IPS DF 19.7 (cell line): Measurements from ENCODE around the gene ABCA2.

Experiments used
- DNase-seq: peaks from one replicate; pipeline ENCODE4 v3.0.0-alpha.2; 2013; ENCODE audit warnings: low read depth, low spot score

Gene ABCA2

DNA sequence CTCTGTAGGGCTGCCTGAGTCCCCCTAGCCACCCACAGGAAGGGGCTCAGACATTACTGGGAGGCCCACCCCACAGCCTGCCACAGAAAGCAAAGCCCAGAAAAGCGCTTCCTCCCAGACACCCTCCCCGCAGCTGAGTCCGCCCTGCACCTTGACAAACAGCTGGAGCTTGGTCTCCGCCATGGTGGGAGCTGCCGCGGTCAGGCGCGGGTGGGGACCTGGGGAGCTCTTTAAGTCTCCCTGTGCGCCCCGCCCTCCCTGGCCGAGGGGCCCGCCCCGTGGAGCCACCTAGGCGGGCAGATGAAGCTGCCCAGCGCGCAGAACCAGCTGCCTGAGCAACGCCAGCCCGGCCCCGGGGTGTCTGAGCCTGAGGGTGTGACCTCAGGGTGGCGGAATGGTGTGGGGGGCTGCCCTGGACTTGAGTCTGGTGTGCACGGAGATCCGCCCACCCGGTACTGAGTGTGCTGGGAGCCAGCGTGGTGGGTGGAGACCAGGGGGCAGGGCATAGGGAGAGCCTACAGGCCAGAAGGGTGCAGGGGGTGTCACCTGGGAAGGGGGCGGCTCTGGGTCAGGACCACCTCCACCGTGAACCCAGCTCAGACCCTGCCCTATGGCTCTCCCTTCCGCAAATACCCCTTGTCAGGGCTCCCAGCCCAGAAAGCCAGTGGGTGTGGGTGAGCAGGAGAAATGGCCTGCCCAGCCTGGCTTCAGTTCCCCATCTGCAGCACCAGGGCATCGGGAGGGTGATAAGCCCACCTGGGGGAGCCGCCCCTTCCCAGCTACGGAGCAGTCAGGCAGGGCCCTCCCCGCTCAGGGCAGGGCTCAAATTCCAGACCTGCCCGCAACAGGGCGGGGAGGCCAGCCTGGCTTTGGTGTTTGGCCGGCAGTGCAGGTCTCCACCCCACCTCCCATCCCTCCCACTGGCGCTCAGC is 31.4 kb downstream of the ABCA2 start, which contains the start of gene CLIC3:
Gene CLIC3, minus strand, starts transcription at position 208 of the 932 bp plus-strand sequence. Its CDS starts 25 bp downstream, at position 183.
- DNase-seq, result no peak

DNA sequence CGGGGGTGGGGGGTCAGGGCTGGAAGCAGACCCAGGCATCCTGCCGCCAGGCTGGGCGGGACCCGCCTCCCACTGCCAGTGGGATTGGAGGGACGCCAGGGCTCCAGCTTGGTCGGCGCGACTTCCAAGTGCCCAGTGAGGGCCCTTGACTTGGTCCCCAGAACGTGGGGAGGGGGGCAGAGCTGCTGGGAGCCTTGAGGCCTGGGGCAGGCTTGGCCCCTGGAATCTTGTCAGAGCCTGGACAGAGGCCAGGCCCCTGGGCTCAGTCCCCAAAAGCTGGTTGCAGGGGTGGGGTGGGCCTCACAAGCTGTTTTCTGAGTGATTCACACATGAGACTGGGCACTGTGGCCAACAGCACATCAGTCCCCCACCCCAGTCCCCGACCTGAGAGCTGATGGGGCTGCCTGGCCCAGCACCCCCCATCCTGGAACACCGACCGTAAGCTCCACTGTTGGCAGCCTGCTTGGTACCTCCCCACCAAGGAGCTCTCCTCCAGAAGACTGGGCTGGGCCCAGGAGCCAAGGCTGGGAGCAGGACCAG is 32.2 kb downstream of the ABCA2 start:
- DNase-seq, result no peak

DNA sequence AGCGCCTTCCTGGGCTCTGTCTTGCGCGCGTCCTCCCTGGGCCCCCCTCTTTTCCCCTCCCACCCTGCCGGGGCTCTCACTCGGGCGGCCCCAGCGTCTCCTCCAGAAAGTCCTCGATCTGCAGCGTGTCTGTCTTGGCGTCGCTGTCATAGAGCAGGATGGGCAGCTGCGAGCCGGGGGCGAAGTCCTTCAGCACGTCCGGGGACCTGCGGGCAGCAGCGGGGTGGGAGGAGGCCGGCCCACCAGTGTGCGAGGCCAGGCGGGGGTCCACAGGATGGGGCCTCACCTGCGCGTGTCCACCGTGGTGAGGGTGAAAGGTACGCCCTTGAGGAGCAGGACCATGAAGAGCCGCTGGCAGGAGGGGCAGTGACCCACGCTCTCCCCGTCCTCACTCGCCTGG is 32.7 kb downstream of the ABCA2 start:
- DNase-seq, result no peak

DNA sequence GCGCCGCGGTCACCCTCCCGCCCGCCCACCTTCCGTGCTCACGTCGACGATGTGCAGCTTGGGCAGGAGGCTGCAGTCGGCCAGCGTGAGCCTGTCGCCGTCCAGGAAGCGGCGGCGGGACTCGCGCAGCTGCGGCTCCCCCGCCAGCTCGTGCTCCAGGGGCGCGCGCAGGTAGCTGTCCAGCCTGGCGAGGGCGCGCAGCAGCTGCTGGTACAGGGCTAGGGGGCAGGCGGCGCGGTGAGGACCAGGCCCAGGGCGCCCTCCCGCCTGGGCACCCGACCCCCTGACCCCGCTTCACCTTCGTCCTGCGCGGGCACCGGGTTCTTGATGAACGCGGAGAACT is 33.2 kb downstream of the ABCA2 start:
- DNase-seq, result no peak

GRCh38 chr9:136994180-136994887 is 33.7 kb downstream of the ABCA2 start:
- DNase-seq, result no peak

- DNase-seq, result no peak
Observed at GRCh38 chr9:136992819-136993369, 35.1 kb downstream of the ABCA2 start.

- DNase-seq, result no peak
Observed at GRCh38 chr9:136991993-136992818, 35.8 kb downstream of the ABCA2 start, which contains the start of gene PAXX. PAXX (plus strand) TSS chr9:136992422; CDS start chr9:136992444, 22 bp downstream.

DNA sequence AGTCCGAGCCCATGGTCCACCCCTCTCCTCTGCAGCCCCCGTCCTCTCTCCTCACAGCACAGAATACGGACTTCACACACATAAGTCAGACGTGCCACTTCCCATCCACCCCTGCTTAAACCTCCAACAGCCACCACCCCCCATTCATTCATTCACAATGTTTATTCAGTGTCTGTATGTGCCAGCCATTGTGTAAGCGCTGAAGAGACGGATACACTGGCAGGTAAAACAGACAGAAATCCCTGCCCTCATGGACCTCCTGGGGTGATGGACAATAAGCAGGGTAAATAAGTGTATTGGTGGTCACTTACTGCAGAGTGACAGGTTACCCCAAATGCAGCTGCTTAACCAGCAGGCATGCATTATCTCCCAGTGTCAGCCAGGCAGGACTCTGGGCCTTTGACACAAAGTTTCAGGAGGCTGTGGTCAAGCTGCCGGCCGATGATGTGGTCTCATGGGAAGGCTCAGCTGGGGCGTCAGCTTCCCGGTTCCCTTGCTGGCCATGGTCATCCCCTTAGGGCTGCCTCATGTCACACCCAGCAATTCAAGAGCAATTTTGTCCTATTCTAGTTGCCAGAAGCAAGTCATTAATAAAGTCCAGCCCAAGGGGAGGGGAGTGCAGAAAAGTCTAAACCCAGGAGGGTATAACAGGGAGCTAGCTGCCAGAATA is 37.7 kb downstream of the ABCA2 start:
- DNase-seq, result no peak

DNA sequence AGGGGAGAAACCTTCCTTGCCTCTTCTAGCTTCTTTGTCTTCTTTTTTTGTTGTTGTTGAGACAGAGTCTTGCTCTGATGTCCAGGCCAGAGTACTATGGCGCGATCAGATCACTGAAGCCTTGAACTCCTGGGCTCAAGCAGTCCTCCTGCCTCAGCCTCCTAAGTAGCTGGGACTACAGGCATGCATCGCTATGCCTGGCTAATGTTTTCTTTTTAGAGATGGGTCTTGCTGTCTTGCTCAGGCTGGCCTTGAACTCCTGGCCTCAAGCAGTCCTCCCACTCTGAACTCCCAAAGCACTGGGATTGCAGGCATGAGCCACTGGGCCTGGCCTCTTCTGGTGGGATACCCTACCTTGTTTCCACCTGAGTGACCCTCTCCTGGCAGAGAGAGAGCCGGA is 39.2 kb downstream of the ABCA2 start:
- DNase-seq, result no peak

GRCh38 chr9:136985853-136986252 is 42.2 kb downstream of the ABCA2 start:
- DNase-seq, result no peak

DNA sequence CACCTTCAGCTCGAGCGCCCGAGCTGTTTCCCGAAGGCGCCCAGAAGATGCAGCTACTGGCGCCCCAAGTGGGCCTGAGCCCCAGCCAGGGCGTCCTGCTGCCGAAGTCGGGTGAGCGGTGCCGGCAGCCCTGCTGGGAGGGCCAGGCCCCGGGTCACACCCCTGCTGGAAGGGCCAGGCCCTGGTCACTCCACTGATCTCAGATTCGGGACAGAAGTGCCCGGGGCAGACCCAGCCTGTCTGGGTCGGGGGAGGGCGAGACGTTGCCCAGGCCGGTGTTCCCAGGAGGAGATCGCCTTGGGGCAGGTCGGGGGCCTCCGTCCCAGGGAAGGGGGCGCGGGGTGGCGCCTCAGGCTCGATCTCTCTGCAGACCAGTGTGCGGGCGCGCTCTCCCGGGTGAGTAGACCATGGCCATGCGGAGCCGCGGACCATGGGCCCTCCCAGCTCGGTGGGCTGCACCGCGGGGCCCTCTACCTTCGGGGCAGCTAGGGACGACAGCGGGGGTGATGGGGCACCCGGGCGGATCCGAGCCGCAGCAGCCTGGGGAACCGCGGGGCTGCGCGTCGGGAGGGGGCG is 42.9 kb downstream of the ABCA2 start:
- DNase-seq, result no peak

DNA sequence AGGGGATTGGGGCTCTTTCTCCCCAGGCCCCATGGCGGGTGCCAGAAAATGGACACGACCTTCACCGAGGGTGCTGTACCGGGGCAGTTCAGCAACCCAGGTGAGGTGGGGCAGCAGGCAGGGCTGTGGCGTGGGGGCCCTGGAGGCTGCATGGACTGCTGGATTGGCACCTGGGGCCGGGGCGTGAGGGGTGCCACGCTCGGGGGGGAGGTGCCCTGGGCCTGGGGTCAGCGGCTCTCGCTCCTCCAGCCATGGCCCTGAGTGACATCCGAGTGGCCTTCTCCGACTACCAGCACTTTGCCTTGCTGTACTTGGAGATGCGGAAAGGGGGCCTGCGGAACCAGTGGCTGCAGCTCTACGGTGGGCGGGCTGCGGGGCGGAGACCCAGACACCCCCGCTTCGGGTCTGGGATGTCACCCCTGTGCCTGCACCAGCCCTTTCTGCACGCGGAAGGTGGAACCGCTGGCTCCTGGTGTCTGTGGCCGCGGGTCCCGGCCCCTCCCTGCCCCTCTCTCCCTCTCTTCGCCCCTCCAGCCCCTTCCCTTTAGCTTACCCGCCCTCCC is 43.5 kb downstream of the ABCA2 start:
- no peak for DNase-seq

GRCh38 chr9:136983656-136984314 is 44.3 kb downstream of the ABCA2 start:
- no peak for DNase-seq

DNA sequence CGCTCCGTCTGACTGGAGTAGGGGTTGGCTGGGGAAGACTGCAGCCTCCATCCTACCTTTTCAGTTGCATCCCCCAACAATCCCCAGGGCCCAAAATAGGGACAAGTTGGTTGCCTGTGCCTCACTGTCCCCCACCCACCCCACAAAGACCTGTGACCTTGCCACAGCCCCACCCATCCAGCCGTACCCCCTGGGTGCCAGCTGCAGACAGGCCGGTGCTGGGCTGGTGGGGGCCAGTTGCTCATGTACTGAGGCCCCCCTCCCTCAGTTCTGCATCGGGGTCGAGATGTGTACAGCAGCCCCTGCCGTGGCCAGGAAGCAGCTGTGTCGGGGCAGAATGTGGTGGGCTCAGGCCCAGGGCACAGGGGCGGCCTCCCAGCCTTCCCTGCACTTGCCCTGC is 44.9 kb downstream of the ABCA2 start:
- DNase-seq, result no peak

- no peak for DNase-seq
Observed at GRCh38 chr9:136982232-136983051, 45.6 kb downstream of the ABCA2 start, which contains the start of gene LCNL1. LCNL1 (plus strand) TSS chr9:136982993; CDS start chr9:136983587, 594 bp downstream.

GRCh38 chr9:136981588-136982231 is 46.3 kb downstream of the ABCA2 start:
- DNase-seq, result no peak

GRCh38 chr9:136980669-136981478 is 47.2 kb downstream of the ABCA2 start:
- no peak for DNase-seq
